Stimulated activated CD4-positive, alpha-beta T cell treated with anti-CD3 and anti-CD28 coated beads, Interleukin-15, amount 100 ng/mL, for 24 hours (primary cell): ENCODE measurements around the gene CNTLN.
"Not testable (repeated sequence)": the region's sequence is repeated elsewhere in the genome, so short reads cannot be mapped to it uniquely, and the experiment has no call there.

Experiments
- DNase-seq: peaks from one replicate; pipeline ENCODE4 v3.0.0-alpha.2; 2020

The CNTLN gene

DNA sequence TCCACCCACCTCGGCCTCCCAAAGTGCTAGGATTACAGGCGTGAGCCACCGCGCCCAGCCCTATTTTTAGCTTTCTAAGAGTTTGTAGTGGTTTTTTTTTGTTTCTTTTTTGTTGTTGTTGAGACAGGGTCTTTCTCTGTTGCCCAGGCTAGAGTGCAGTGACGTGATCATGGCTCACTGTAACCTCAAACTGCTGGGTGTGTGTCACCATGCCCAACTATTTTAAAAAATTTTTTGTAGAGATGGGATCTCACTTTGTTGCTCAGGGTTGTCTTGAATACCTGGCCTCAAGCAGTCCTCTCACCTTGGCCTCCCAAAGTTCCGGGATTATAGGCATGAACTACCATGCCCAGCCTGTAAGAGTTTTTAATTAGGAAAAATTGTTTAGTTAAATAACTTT is 298.7 kb downstream of the CNTLN start:
- no peak for DNase-seq

GRCh38 chr9:17436854-17437253 is 302.0 kb downstream of the CNTLN start:
- DNase-seq = no peak

GRCh38 chr9:17437813-17438212 is 303.0 kb downstream of the CNTLN start:
- DNase-seq = no peak

DNA sequence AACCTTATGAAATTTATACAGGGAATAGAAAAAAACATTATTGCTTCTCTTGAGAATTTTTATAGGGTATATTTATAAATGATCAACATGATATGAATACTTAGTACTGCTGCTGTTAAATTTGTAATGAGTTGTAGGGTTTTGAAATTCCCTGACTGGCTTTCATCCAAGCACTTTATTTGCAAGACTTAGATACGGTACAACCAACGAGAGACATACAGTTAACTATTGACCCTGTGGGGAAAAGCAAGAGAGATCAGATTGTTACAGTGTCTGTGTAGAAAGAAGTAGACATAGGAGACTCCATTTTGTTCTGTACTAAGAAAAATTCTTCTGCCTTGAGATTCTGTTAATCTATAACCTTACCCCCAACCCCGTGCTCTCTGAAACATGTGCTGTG is 310.3 kb downstream of the CNTLN start:
- not testable (repeated sequence) for DNase-seq

DNA sequence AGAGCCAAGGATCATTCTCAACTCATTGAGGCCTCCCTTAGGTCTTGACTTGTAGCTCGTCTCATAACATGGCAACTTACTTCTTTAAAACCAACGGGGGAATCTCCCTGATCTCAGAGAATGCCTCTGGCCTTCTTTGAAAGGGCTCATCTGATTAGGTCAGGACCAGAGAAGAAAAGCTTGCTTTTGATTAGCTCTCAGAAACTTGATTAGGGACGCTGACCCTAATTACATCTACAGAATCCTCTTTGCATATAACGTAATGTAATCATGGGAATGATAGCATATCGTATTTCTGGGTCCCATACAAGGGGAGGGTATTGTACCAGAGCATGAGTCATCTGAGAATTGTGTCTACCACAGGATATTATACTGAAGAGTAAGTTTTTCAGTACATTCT is 318.9 kb downstream of the CNTLN start:
- no peak for DNase-seq

- DNase-seq = peak; percentile 23
Measured at GRCh38 chr9:17462869-17463464, 328.1 kb downstream of the CNTLN start.

- no peak for DNase-seq
Measured at GRCh38 chr9:17470036-17470813, 335.4 kb downstream of the CNTLN start.

DNA sequence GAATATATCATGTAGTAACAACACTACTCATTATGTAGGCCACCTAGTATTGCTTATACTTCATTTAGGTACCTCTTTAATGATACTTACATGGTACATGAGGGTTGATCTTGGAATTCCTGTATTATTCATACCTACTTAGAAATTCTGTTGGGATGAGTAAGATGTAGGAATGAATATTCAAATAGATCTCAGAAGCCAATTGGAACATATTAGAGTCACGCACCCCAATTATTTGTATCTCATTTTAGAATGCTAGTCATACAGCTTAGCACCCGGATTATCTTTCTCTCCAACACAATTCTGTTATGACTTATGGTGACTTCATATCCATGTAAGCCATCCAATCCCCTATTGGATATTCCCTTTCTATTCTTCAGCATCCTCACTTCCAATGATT is 337.3 kb downstream of the CNTLN start:
- DNase-seq = no peak

- no peak for DNase-seq
Measured at GRCh38 chr9:17476401-17476800, 341.6 kb downstream of the CNTLN start.

- DNase-seq = no peak
Measured at GRCh38 chr9:17477816-17478215, 343.0 kb downstream of the CNTLN start.

DNA sequence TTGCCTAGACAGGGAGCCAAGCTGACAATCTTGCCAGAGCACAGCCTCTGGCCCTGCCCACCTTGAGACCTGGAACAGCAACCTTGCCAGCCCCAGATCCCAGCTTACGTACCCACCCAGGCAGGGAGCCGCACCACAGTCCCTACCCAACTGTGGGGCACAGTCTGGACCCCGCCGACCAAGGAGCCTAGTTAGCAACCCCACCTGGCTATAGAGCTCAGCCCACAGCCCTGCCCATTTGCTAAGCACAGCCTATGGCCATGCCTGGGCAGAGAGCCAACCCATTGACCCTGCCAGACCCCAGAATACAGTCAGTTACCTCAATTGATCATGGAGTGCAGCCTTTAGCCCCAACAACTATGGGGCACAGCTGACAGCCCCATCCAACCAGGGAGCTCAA is 346.1 kb downstream of the CNTLN start:
- no peak for DNase-seq

DNA sequence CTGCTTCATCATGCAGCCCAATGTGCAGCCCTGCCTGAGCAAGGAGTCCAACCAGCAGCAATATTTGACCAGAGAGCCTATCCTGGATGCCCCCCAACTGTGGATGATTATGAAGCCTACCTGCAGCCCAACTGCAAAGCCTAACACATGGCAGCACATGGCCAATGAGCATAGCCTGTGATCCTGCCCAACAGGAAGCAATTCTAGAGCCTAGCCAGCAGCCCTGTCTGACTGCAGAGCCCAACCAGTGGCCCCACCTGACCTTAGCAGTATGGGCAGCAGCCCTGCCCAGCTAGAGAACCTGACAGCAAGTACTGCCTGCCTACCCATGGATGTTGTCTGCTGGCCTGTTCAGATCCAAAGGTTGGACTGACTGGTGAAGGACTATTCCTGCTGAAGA is 346.7 kb downstream of the CNTLN start:
- no peak for DNase-seq

DNA sequence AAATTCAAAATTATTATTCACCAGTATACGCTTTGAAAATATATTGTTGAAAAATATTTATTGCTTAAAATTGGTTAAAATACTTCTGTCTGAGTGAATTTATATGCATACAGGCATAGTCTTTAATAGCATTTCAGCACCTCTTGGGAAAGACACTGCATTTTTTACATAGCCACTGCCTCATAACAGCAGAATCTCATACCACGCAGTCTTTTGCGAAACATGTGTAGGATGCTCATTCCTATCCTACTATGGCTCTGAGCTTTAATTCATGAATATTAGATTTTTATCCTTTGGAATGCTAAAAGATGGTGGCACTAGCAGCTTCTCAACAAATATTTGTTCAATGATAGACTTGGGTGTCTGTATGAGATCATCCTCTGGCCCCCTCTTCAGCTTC is 350.1 kb downstream of the CNTLN start:
- DNase-seq = no peak

DNA sequence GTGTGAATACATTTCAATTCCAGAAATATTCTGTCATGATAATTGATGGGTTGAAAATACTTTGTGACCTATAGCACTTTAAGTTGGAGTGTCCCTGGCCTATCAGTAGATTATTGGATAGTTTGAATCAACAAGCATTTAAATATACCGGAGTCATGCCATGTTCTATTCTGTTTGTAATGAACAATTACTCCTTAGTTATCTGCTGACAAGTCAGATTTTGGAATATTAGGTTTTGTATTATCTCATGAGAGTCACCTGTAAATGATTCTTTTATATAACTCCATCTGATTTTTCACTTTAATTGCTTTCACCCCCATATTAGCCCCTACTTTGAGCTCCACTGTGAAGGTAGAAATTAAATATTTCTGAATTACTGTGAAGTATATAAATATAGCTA is 351.6 kb downstream of the CNTLN start:
- DNase-seq = no peak

DNA sequence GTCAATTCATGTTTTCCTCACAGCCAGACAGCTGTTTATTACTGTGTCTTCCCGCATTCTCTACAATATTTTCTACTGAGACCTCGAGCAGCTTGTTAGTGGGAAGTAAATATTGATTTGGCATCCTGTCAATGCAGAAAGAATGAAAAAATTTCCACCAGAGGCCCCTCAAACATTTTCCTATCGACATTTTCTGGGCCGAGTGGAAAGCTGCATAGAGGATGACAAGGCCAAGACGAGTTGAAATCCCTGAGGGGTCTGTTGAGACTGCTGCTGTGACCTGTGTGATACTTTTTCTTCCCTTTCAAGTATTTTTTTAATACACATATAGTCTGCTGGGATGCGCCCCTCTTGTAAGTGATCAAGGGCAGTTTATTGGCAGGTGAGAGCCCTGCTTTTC is 352.6 kb downstream of the CNTLN start:
- DNase-seq = no peak

DNA sequence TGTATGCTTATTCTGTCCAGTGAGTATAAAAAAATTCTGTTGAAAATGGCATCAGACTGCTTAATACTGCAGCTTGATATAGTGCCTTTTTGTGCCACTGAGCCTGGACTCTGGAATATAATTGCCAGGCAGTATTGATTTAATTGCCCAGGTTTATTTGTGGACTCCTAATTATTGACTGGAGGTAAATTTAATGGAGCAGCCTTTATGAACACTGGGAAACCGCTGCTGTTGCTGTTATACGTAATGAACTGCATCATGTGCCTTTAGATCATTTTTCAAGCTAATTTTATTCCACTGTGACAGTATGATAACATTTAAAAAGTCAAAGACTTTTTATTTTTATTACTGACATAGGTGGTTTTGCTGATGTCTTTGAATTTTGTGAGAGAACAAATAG is 353.8 kb downstream of the CNTLN start:
- no peak for DNase-seq

- DNase-seq = no peak
Measured at GRCh38 chr9:17490110-17490509, 355.3 kb downstream of the CNTLN start.

DNA sequence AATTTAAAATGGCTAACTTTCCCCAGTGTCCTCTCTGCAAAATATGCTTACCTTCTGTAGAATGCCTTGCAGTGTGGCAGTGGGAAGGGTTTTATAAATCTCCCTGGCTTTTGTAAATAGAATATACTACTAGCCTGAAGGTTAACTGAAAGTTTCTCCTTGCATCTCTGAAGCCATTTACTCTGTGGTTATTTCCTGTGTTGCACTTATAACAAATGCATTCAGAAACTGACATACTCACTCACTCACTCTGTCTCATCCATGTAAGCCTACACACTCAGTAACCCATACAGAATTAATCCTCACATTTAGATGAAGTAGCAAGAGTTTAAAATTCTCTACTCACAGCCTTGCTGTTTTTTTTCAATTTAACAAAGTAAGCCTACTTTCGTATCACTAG is 356.9 kb downstream of the CNTLN start:
- no peak for DNase-seq

DNA sequence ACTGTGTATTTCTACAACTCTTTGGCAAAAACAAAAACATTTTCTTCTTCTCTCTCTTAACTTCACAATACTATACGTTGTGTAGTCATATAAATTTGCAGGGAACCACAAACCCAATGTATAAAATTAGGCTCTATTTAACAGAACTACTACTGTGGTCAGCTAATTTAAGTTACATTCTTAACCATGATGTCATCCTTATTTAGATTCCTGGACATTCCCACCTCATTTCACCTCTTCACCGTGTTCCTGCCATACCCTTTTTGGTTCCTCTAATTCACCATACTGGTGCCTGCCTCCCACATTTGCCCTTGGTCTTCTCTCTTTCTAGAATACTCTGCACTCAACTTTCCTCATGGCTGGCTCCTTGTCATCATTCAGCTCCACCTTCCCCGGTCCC is 368.4 kb downstream of the CNTLN start:
- DNase-seq = no peak

DNA sequence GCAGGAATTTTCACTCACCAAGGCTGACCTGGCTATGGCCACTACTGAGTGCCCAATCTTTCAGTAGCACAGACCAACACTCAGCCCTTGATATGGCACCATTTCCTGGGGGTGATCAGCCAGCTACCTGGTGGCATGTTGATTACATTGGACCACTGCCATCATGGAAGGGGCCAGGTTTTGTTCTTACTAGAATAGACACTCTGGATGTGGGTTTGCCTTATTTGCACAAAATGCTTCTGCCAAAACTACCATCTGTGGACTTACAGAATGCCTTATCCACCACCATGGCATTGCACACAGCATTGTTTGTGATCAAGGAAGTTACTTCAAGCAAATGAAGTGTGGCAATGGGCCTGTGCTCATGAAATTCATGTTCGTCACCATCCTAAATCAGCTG is 374.3 kb downstream of the CNTLN start:
- DNase-seq = no peak

DNA sequence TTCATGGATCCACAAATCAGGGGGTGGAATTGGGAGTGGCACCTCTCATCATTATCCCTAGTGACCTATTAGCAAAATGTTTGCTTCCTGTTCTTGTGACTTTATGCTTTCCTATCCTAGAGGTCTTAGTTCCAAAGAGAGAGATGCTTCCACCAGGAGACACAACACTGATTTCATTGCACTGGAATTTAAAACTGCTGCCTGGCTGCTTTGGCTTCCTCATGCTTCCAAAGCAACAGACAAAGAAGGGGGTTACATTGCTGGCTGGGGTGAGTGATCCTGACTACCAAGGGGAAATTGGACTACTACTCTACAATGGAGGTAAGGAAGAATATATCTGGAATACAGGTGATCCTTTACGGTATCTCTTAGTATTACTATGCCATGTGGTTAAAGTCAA is 374.9 kb downstream of the CNTLN start:
- no peak for DNase-seq

- no peak for DNase-seq
Measured at GRCh38 chr9:17519761-17520160, 384.9 kb downstream of the CNTLN start.

DNA sequence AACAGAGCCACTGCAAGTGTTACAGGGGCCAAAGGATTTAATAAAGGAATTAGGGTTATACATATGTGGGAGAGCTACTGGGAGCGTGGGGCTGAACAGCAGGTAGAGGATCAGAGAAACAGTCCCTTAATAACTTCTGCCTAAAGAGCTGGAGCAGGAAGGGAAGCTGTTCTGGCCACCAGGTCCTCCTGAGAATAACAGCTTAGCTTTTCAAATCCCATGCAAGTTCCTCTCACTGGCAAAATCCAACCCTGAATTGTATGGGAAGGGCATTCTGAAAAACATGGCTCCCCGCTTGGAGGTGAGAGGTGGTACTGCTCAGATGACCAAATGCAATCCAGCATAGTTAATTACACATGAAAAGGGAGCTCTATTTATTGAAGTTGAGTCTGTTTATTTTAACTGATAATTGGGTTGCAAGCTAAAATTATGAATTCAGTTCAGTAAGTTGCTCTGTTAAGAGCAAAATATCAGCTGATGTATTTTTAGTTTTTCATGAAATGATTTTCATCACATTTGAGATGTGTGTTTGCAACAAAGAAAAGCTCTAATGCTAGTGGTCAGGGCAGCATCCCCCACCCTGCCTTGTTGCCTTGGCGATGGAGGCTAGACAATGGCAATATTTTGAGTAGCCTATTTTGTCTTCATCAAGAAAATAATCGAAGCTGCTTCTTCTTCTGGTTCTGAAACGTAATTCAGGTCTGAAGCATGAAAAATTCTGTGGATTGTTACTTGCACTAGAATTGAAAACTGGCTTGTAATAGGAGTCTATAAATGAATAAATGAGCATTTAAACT is 385.6 kb downstream of the CNTLN start:
- no peak for DNase-seq
